GM21360 (cell line): ENCODE results near the gene SCN9A.
A peak's percentile ranks its signal among the peaks of the same experiment; 100 is the strongest.
"Not testable (repeated sequence)": the region's sequence is repeated elsewhere in the genome, so short reads cannot be mapped to it uniquely, and the experiment has no call there.

Source experiments
- ATAC-seq: cut with Tn5 transposase; IDR thresholded peaks from one replicate; pipeline ENCODE4 v1.9.1; 2021; ENCODE audit warnings: mild to moderate bottlenecking, moderate library complexity; ENCODE audit not compliant: unreplicated experiment

Gene SCN9A

GRCh38 chr2:166375736-166376487, at the start of gene SCN9A:
Gene SCN9A (minus strand): TSS chr2:166375944. CDS start chr2:166311756, 64,188 bp downstream.
- ATAC-seq, result peak; percentile 83

GRCh38 chr2:166424841-166425240, 49.1 kb upstream of the SCN9A start:
- no peak for ATAC-seq

GRCh38 chr2:166419616-166419934, 43.8 kb upstream of the SCN9A start:
- no peak for ATAC-seq

GRCh38 chr2:166418853-166419615, 43.3 kb upstream of the SCN9A start:
- no peak for ATAC-seq

- ATAC-seq, result peak; percentile 86
These were observed 41.9 kb upstream of the SCN9A start for GRCh38 chr2:166417669-166418068.

- no peak for ATAC-seq
These were observed 37.5 kb upstream of the SCN9A start for GRCh38 chr2:166413255-166413654.

- no peak for ATAC-seq
These were observed 35.9 kb upstream of the SCN9A start for GRCh38 chr2:166411473-166412230.

- no peak for ATAC-seq
These were observed 35.2 kb upstream of the SCN9A start for GRCh38 chr2:166410828-166411472.

- ATAC-seq, result not testable (repeated sequence)
These were observed 32.0 kb upstream of the SCN9A start for GRCh38 chr2:166407746-166408145.

GRCh38 chr2:166406374-166406773, 30.6 kb upstream of the SCN9A start:
- no peak for ATAC-seq

- no peak for ATAC-seq
These were observed 29.8 kb upstream of the SCN9A start for GRCh38 chr2:166405569-166405926.

GRCh38 chr2:166404831-166405568, 29.3 kb upstream of the SCN9A start:
- no peak for ATAC-seq

GRCh38 chr2:166394245-166394644, 18.5 kb upstream of the SCN9A start:
- ATAC-seq, result no peak

GRCh38 chr2:166393008-166393407, 17.3 kb upstream of the SCN9A start:
- ATAC-seq, result no peak

GRCh38 chr2:166388481-166389070, 12.8 kb upstream of the SCN9A start:
- ATAC-seq, result no peak

GRCh38 chr2:166385313-166385712, 9.6 kb upstream of the SCN9A start:
- ATAC-seq, result no peak

GRCh38 chr2:166384774-166385173, 9.0 kb upstream of the SCN9A start:
- ATAC-seq, result no peak

GRCh38 chr2:166382448-166382847, 6.7 kb upstream of the SCN9A start:
- ATAC-seq, result no peak

- no peak for ATAC-seq
These were observed 4.9 kb upstream of the SCN9A start for GRCh38 chr2:166380615-166381014.

- no peak for ATAC-seq
These were observed 1.1 kb upstream of the SCN9A start for GRCh38 chr2:166376873-166377272.
